Measurements from ENCODE around the gene UBE2G1. TPM values are rescaled to one million over a fixed set of nuclear protein-coding genes. Genes with fewer than 3 reads are reported as not detected.

The UBE2G1 gene
- total RNA-seq, 1 donor from 2014 or later, result 65.1 TPM

GRCh38 chr17:4295686-4296085, 70.8 kb downstream of the UBE2G1 start:
- DNase-seq (ENCODE audit: extremely low spot score, unreplicated experiment), result no peak
- Mint-ChIP-seq H3K4me1 (ENCODE audit: unreplicated experiment) (peaks cover 10% of the 10 kb centered on the region), H3K27ac (ENCODE audit: unreplicated experiment) (no peak overlapping the region), H3K27me3 (ENCODE audit: unreplicated experiment) (no peaks in the 10 kb centered on the region), H3K4me3 (ENCODE audit: unreplicated experiment) (no peak overlapping the region), H3K9me3 (ENCODE audit: unreplicated experiment) (no peaks in the 10 kb centered on the region), H3K36me3 (ENCODE audit: unreplicated experiment) (peaks cover 7% of the 10 kb centered on the region)
- TF ChIP-seq CTCF (IDR thresholded peaks at IDR 0.05), result no peak

GRCh38 chr17:4293572-4293971, 72.9 kb downstream of the UBE2G1 start:
- Mint-ChIP-seq H3K4me1 (ENCODE audit: unreplicated experiment) (peaks cover 10% of the 10 kb centered on the region), H3K27me3 (ENCODE audit: unreplicated experiment) (no peaks in the 10 kb centered on the region), H3K4me3 (ENCODE audit: unreplicated experiment) (no peak overlapping the region), H3K36me3 (ENCODE audit: unreplicated experiment) (peaks cover 11% of the 10 kb centered on the region), H3K27ac (ENCODE audit: unreplicated experiment) (no peak overlapping the region), H3K9me3 (ENCODE audit: unreplicated experiment) (no peaks in the 10 kb centered on the region)
- DNase-seq (ENCODE audit: extremely low spot score, unreplicated experiment), result no peak
- TF ChIP-seq CTCF (IDR thresholded peaks at IDR 0.05), result no peak

GRCh38 chr17:4287710-4288109, 78.8 kb downstream of the UBE2G1 start:
- Mint-ChIP-seq H3K27me3 (ENCODE audit: unreplicated experiment) (no peaks in the 10 kb centered on the region), H3K4me1 (ENCODE audit: unreplicated experiment) (peaks cover 3% of the 10 kb centered on the region)

GRCh38 chr17:4276514-4276913, 90.0 kb downstream of the UBE2G1 start:
- no peak for DNase-seq (ENCODE audit: extremely low spot score, unreplicated experiment)

More at GRCh38 chr17:4287710-4288109, 78.8 kb downstream of the UBE2G1 start:
- Mint-ChIP-seq H3K4me3 (ENCODE audit: unreplicated experiment) (no peak overlapping the region), H3K36me3 (ENCODE audit: unreplicated experiment) (peaks cover 6% of the 10 kb centered on the region), H3K27ac (ENCODE audit: unreplicated experiment) (no peak overlapping the region), H3K9me3 (ENCODE audit: unreplicated experiment) (no peaks in the 10 kb centered on the region)
- TF ChIP-seq CTCF (IDR thresholded peaks at IDR 0.05), result no peak
- DNase-seq (ENCODE audit: extremely low spot score, unreplicated experiment), result no peak

GRCh38 chr17:4272972-4273368, 93.5 kb downstream of the UBE2G1 start:
- H3K36me3 Mint-ChIP-seq (ENCODE audit: unreplicated experiment), result peaks cover 21% of the 10 kb centered on the region
- no peak for DNase-seq (ENCODE audit: extremely low spot score, unreplicated experiment)
- no peak overlapping the region for H3K27ac Mint-ChIP-seq (ENCODE audit: unreplicated experiment)
- TF ChIP-seq CTCF (IDR thresholded peaks at IDR 0.05), result no peak
- H3K4me1 Mint-ChIP-seq (ENCODE audit: unreplicated experiment), result no peaks in the 10 kb centered on the region
- H3K9me3 Mint-ChIP-seq (ENCODE audit: unreplicated experiment), result no peaks in the 10 kb centered on the region
- H3K4me3 Mint-ChIP-seq (ENCODE audit: unreplicated experiment), result no peak overlapping the region
- H3K27me3 Mint-ChIP-seq (ENCODE audit: unreplicated experiment), result no peaks in the 10 kb centered on the region

More at GRCh38 chr17:4276514-4276913, 90.0 kb downstream of the UBE2G1 start:
- Mint-ChIP-seq H3K9me3 (ENCODE audit: unreplicated experiment) (no peaks in the 10 kb centered on the region), H3K4me3 (ENCODE audit: unreplicated experiment) (no peak overlapping the region), H3K36me3 (ENCODE audit: unreplicated experiment) (peaks cover 27% of the 10 kb centered on the region), H3K27ac (ENCODE audit: unreplicated experiment) (no peak overlapping the region), H3K27me3 (ENCODE audit: unreplicated experiment) (no peaks in the 10 kb centered on the region), H3K4me1 (ENCODE audit: unreplicated experiment) (no peaks in the 10 kb centered on the region)
- TF ChIP-seq CTCF (IDR thresholded peaks at IDR 0.05), result no peak

Data from osteocyte (in vitro differentiated cells).